Cardiac fibroblast (primary cell): Measurements from ENCODE around the gene ROPN1L.
"Not testable (repeated sequence)": the region's sequence is repeated elsewhere in the genome, so short reads cannot be mapped to it uniquely, and the experiment has no call there.

Experiments
- DNase-seq, 2 donors: peaks; one replicate each; pipeline versions ENCODE4 v3.0.0 to v3.0.0-alpha.2; 2010; ENCODE audit warnings: low read depth in 2 of 2
- H3K4me3 ChIP-seq, 2 donors: replicated peaks in 1 of 2; 1 replicate in 1 of 2; 2 replicates in 1 of 2; pipeline ENCODE4 v1.5.1; 2011; ENCODE audit warnings: low read depth in 2 of 2, low read length in 2 of 2, mild to moderate bottlenecking in 2 of 2, moderate library complexity in 1 of 2
- TF ChIP-seq, protein P1 (sequence below): IDR thresholded peaks from one replicate; pipeline ENCODE4 v1.5.1; 2011; ENCODE audit warnings: low read depth, mild to moderate bottlenecking, low read length, inconsistent platforms

Gene ROPN1L

GRCh38 chr5:10511741-10512640, 70.3 kb downstream of the ROPN1L start:
- no peak overlapping the region for H3K4me3 ChIP-seq
- no peak for DNase-seq
- TF ChIP-seq, protein P1, sequence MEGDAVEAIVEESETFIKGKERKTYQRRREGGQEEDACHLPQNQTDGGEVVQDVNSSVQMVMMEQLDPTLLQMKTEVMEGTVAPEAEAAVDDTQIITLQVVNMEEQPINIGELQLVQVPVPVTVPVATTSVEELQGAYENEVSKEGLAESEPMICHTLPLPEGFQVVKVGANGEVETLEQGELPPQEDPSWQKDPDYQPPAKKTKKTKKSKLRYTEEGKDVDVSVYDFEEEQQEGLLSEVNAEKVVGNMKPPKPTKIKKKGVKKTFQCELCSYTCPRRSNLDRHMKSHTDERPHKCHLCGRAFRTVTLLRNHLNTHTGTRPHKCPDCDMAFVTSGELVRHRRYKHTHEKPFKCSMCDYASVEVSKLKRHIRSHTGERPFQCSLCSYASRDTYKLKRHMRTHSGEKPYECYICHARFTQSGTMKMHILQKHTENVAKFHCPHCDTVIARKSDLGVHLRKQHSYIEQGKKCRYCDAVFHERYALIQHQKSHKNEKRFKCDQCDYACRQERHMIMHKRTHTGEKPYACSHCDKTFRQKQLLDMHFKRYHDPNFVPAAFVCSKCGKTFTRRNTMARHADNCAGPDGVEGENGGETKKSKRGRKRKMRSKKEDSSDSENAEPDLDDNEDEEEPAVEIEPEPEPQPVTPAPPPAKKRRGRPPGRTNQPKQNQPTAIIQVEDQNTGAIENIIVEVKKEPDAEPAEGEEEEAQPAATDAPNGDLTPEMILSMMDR = no peak

GRCh38 chr5:10513501-10514442, 72.1 kb downstream of the ROPN1L start:
- peak; percentile 61 to 94 for DNase-seq
- TF ChIP-seq, protein P1 = no peak

GRCh38 chr5:10514572-10514971, 72.9 kb downstream of the ROPN1L start:
- DNase-seq, H3K4me3 ChIP-seq: not testable (repeated sequence)

More at GRCh38 chr5:10513501-10514442, 72.1 kb downstream of the ROPN1L start:
- no peak overlapping the region for H3K4me3 ChIP-seq
